ENCODE results near the gene PHKG1. TPM values are rescaled to one million over a fixed set of nuclear protein-coding genes. Genes with fewer than 3 reads are reported as not detected.
A peak's percentile ranks its signal among the peaks of the same experiment; 100 is the strongest.
"Not testable (repeated sequence)": the region's sequence is repeated elsewhere in the genome, so short reads cannot be mapped to it uniquely, and the experiment has no call there.

The PHKG1 gene
- polyA plus RNA-seq = 1 to 10 TPM in 2 of 3 donors, under 1 TPM in 1; 0.47 to 5.1 (median 1.3) TPM

DNA sequence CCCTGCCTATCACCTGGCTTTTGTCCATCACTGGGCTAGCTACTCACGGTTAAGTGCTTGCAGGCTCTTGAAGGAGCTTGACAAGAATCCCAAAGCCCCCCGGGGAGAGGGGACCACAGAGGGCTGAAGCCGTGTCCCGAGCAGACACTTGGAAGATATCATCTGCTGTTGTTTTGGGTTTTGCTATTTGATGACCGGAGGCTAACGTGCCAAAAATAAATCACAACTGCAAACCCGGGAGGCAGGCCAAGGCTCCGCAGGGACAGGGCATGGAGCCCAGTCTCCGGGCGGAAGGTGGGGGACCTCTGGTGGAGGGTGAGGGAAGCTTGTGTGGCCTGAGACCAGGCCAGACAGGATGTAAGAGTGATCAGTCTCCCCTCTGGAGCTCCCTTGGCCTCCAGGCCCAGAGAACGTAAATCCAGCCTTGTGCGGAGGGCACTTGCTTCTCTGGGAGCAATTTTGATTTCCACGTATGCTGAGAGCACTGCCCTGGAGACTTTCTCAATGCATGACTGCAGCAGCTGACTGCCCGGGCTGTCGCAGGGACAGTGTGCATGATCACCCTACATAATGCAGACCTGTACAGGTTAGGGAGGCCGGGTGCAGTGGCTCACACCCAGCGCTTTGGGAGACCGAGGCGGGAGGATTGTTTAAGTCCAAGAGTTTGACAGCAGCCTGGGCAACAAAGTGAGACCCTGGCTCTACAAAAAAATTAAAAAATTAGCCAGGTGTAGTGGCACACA, at the start of gene PHKG1:
Gene PHKG1 (minus strand): TSS at position 164 of the 743 bp plus-strand sequence. CDS start 4,011 bp downstream, outside the sequence.
- WGBS, 3 donors = 31 to 45% (median 38%) methylated on average over 19 of the region's 19 CpGs
- no peak within 1 kb of the TSS for H3K27ac ChIP-seq (ENCODE audit: low read depth, low read length)

DNA sequence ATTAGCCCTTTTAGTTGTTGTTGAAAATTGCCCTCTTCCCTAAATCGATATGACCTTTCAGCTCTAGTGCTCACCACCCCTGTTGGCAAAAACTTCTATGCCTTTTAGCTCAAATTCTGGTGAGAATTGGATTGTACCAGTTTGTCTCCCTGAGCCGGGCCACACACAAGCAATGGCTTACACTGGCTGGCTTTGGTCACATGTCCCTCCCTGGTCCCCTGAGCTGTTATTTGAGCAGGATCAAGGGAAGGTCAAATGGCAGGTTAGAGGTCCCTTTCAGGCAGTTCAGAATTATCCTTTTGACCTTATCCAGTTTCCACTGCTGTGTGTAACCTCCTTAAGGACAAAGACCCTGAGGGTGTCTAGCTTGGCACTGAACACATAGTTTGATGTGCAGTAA, 38.3 kb upstream of the PHKG1 start:
- H3K27ac ChIP-seq (ENCODE audit: low read depth, low read length) = not testable (repeated sequence)
- 58 to 72% (median 60%) methylated on average over 2 of the region's 2 CpGs for WGBS, 3 donors

DNA sequence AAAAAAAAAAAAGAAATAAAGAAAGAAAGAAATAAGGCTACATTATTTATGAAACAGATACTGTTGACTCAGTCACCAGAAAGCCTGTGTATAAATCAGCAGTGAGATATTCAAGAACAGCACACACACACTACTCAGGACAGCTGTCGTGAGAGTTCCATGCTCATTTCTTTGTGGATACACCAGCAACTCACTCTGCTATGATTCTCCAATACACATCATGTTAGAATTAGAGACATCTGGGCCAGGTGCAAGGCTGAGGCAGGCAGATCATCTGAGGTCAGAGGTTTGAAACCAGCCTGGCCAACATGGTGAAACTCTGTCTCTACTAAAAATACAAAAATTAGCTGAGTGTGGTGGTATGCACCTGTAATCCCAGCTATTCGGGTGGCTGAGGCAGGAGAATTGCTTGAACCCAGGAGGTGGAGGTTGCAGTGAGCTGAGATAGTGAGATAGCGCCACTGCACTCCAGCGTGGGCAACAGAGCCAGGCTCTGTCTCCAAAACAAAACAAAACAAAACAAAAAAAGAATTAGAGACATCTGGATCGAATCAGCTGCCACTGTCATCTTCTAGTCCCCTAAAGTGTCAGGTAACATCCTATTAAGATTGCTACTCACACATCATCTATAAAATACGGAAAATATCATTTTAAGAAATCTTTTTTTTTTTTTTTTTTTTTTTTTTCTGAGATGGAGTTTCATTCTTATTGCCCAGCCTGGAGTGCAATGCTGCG, 34.7 kb upstream of the PHKG1 start:
- 72 to 79% (median 74%) methylated on average over 7 of the region's 7 CpGs for WGBS, 3 donors

DNA sequence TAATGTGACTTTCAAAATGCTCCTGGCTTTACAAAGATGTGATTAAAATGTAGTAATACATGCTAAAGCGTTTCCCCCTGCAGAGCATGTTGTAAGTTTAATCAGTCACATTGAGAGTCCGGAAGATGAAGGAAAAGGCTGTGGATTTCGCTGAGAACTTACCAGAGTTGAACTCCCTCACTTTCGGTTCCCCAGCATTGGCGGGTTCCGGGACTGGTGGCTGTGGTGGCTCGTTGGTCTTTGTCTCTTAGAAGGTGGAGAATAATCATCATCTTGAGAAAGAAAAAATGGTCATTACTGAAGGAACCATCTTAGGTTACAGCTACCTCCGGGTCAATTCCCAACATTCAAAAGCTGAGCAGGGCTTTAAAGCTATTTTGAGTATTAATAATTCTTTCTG, 33.1 kb upstream of the PHKG1 start:
- 74 to 83% (median 83%) methylated on average over 8 of the region's 8 CpGs for WGBS, 3 donors
- no peak overlapping the region for H3K27ac ChIP-seq (ENCODE audit: low read depth, low read length)

More for the DNA sequence above, 34.7 kb upstream of the PHKG1 start:
- no peak overlapping the region for H3K27ac ChIP-seq (ENCODE audit: low read depth, low read length)

DNA sequence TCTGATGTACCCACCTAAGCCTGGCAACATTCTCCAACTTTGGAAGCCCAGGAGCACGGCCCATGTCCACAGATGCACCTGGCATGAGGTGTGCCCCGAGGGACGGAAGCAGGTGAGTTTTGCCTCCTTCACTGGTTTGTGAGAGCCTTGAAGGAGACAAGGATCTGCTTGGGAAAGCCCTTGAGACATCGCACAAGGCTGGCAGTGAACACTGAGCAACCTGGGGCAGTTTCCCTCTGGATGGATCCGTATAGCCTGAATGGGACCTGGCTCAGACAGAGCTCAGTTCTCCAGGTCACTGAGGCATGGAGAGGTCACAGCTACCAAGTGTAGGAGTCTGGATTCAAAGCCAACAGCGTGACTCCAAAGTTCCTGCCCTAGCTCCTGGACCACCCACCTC, 32.2 kb upstream of the PHKG1 start:
- WGBS, 3 donors = 64 to 83% (median 69%) methylated on average over 6 of the region's 6 CpGs

DNA sequence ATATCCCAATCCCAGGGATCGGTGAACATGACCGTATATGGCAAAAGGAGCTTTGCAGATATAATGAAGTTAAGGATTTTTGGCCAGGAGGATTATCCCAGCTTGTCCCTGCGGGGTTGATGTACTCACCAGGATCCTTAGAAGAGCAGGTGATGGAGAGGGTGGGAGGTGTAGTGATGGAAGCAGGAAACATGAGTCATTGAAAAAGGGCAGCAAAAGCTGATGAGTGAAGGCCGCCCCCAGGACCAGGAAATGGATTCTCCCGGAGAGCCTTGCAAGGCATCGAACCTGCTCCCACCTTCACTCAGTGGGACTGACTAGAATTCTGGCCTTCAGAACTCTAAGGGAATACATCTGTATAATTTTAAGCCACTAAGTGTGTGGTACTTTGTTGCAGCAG, 28.7 kb upstream of the PHKG1 start:
- WGBS, 3 donors = 73 to 87% (median 78%) methylated on average over 6 of the region's 6 CpGs

More for the DNA sequence above, 32.2 kb upstream of the PHKG1 start:
- no peak overlapping the region for H3K27ac ChIP-seq (ENCODE audit: low read depth, low read length)

DNA sequence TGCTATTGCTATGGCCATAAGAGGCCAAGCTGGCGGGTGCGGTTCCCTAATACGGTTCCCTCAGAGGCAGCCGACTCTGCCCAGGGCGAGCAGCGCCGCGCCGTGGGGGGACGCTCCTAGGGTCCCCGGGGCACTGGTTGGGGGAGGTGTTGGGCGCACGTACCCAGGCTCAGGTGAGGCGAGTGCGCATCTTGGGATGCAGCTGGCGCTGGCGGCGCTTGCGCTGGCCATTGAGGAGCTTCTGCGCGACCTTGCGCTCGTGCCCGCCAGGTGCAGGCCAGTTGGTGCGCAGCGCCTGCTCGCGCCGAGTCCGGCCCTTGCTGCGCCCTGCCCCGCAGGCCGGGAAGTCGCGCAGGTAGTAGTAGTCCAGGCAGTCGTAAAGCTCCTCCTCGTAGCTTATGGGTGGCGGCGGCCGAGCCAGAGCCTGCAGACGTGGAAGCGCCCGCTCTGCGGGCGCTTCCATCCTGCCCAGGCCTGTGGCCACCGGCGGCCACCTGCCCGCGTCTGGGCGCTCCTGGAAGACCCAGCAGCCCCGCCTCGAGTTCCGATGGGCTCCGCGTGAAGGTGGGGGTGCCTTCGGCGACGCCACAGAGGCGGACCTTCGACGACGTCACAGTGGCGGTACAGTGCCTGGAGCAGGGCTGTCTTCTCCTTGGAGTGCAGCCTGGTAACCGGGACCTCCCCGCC, 23.2 kb upstream of the PHKG1 start, which contains the start of gene NUPR2:
Gene NUPR2 (minus strand): TSS at position 566 of the 687 bp plus-strand sequence. CDS start 103 bp downstream, at position 463.
- H3K27ac ChIP-seq (ENCODE audit: low read depth, low read length) = no peak within 1 kb of the TSS
- 7 to 8% (median 7%) methylated on average over 62 to 65 of the region's 65 CpGs for WGBS, 3 donors

More for the DNA sequence above, 28.7 kb upstream of the PHKG1 start:
- H3K27ac ChIP-seq (ENCODE audit: low read depth, low read length) = no peak overlapping the region

DNA sequence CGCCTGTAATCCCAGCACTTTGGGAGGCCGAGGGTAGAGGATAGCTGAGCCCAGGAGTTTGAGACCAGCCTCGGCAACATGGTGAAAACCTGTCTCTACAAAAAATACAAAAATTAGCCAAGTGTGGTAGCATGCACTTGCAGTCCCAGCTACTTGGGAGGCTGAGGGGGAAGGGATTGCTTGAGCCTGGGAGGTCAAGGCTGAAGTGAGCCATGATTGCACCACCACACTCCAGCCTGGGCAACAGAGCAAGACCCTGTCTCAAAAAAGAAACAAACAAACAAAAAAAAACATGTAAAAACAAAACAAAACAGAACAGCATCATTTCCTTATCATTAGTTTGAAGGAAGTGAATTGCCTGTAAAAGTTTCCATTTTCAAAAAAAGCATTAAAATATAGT, 19.5 kb upstream of the PHKG1 start:
- H3K27ac ChIP-seq (ENCODE audit: low read depth, low read length) = not testable (repeated sequence)
- WGBS, 3 donors = 89 to 98% (median 91%) methylated on average over 3 of the region's 3 CpGs

DNA sequence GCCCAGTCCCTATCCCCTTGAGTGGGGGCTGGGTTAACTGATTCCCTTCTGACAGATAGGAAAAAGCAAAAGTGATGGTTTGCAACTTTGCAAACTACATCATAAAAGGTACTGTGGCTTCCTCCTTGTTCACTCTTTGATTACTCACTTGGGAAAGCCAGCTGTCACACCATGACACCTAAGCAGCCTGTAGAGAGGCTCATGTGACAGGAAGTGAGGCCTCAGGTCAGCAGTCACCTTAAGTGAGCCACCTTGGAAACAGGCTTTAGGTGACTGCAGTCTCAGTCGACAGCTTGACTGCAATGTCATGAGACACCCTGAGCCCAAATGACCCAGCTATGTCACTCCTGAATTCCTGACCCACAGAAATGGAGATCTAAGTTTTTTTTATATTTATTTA, 17.9 kb upstream of the PHKG1 start:
- WGBS, 3 donors = 80 to 92% (median 85%) methylated on average over 1 of the region's 1 CpG
- H3K27ac ChIP-seq (ENCODE audit: low read depth, low read length) = no peak overlapping the region

DNA sequence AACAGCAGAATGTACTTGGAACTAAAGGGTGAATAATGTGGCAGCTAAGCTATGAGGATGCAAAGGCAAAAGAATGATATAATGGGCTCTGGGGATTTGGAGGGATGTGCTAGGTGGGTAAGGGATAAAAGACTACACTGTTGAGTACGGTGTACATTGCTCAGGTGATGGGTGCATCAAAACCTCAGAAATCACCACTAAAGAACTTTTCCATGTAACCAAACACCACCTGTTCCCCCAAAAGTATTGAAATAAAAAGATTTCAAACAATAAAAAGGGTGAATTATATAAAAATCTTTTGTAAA, 15.2 kb upstream of the PHKG1 start:
- no peak overlapping the region for H3K27ac ChIP-seq (ENCODE audit: low read depth, low read length)
- WGBS, 3 donors = 73 to 100% (median 83%) methylated on average over 1 of the region's 1 CpG

DNA sequence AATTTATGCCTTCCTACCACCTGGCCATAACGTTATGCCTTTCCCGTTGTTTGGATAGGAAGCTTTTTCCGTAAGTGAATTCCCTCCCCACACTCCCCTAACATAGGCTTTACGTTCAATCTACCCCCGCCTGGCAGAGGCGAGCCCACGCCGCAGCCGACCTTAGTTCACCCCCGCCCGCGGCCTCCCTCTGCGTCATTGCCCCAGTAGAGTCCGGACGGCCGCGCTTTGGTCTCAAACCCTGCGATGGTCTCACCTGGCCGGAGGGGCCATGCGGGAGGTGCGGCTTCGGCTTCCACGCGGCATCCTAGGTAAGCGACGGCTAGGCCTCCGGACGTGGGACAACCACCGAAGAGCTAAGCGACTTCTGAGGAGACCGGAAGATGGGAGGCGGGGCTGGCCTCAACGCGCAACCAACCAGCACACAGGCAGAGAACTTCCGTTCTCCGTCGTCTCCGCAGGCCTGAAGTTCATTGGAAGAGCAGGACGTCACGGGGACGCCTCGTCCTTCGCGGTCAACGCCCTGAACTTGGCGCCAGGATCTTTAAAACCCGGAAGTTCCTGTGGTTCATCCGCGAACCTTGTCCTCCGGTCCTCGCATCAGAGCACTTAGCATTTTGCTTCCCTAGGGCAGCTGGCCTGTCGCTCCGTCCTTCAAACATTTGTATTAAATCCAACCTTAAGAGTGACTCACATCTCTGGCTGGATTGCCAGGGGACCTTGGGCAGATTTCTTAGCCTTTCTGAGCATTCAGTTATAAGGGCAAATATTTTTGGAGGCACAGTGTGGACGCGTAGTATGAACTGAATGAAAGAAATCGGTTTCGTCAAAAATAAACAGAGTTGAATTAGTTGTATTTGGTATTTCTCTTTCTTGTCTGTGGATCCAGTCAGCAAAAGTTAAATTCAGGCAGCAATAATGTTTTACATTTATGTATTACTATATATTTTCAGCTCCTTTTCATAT, 13.6 kb upstream of the PHKG1 start, which contains the start of gene CHCHD2:
Gene CHCHD2 (minus strand): TSS at position 369 of the 966 bp plus-strand sequence. CDS start 63 bp downstream, at position 306.
- H3K27ac ChIP-seq (ENCODE audit: low read depth, low read length) = peak within 1 kb of the TSS; percentile 11
- WGBS, 3 donors = 2 to 3% (median 3%) methylated on average over 57 of the region's 57 CpGs

DNA sequence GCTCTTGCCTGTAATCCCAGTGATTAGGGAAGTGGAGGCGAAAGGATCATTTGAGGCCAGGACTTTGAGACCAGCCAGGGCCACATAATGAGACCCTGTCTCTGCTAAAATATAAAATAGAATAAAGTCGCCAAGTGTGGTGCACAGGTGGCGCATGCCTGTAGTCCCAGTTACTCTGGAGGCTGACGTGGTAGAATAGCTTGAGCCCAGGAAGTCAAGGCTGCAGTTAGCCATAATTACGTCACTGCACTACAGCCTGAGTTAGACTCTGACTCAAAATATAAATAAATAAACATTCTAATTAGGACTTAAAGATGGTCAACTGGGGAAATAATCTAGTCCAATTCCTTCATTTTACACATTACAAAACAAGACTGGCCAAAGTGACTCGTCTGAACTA, 12.8 kb upstream of the PHKG1 start:
- 15 to 22% (median 18%) methylated on average over 6 of the region's 6 CpGs for WGBS, 3 donors
- H3K27ac ChIP-seq (ENCODE audit: low read depth, low read length) = no peak overlapping the region

DNA sequence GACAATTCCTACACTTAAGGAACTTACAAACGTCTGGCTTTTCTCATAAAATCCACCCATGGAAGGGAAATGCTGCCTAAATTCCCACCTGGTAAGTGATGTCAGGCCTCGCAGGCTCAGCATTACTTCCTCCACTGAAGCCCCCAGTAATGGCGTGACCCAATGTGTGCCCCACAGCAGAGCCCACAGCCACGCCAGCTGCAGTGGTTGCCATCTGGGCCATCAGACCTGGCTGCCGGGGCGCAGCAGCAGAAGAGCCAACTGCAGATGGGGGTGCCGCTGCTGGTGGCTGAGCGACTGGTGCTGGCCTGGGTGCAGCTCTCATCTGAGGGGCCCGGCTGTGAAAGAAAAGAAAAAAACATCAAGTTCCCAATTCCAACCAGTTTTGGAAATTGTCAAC, 11.4 kb upstream of the PHKG1 start:
- not testable (repeated sequence) for H3K27ac ChIP-seq (ENCODE audit: low read depth, low read length)
- WGBS, 3 donors = 88 to 91% (median 90%) methylated on average over 9 of the region's 9 CpGs

DNA sequence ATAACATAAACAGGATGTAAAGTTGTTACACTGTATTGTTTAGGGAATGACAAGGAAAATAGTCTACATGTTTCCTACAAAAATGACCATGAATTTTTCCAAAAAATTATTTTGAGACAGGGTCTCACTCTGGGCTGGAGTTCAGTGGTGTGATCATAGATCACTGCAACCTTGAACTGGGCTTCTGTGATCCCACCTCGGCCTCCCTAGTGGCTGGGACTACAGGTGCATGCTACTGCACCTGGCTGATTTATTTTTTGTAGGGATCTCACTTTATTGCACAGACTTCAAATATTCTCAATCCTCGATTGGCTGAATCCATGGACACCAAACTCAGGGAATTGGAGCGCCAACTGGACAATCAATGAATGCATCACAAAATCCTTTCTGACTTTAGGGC, 6.9 kb upstream of the PHKG1 start:
- 84 to 96% (median 90%) methylated on average over 3 of the region's 3 CpGs for WGBS, 3 donors
- H3K27ac ChIP-seq (ENCODE audit: low read depth, low read length) = no peak overlapping the region

DNA sequence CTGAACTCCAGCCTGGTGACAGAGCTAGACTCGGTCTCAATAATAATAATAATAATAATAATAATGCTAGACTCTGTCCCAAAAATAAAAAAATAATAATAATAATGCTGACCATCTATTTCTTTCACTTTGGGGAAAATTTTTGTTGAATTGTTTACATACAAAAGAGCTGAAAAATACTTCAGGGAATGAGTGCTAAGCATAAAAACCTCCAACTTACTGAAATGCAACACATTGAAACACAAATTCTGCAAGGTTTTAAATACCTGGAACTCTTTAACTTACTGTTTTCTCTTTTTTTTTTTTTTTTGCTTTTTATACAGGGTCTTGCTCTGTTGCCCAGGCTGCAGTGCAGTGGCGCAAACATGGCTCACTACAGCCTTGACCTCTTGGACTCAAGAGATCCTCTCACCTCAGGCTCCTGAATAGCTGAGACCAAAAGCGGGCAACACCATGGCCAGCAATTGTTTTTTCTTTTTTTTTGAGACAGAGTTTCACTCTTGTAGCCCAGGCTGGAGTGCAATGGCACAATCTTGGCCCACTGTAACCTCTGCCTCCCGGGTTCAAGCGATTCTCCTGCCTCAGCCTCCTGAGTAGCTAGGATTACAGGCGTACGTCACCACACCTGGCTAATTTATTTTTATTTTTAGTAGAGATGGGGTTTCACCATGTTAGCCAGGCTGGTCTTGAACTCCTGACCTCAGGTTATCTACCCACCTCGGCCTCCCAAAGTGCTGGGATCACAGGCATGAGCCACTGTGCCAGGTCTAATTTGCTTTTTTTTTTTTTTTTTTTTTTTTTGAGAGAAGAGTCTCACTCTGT, 5.6 kb upstream of the PHKG1 start:
- WGBS, 3 donors = 86 to 95% (median 95%) methylated on average over 8 of the region's 8 CpGs
- not testable (repeated sequence) for H3K27ac ChIP-seq (ENCODE audit: low read depth, low read length)

DNA sequence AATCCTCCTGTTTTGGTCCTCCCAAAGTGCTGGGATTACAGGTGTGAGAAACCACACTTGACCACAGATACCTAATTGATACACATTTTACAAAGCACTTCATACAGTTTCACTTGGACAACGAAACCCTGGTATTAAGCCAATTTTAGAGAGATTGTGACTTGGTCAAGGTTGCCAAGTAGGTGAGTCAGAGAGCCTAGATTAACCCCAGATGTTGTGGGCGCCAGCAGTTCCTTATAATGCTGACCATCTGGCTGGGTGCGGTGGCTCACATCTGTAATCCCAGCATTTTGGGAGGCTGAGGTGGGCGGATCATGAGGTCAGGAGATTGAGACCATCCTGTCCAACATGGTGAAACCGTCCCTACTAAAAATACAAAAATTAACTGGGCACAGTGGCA, 4.9 kb upstream of the PHKG1 start:
- no peak overlapping the region for H3K27ac ChIP-seq (ENCODE audit: low read depth, low read length)
- 37 to 57% (median 50%) methylated on average over 5 of the region's 5 CpGs for WGBS, 3 donors

DNA sequence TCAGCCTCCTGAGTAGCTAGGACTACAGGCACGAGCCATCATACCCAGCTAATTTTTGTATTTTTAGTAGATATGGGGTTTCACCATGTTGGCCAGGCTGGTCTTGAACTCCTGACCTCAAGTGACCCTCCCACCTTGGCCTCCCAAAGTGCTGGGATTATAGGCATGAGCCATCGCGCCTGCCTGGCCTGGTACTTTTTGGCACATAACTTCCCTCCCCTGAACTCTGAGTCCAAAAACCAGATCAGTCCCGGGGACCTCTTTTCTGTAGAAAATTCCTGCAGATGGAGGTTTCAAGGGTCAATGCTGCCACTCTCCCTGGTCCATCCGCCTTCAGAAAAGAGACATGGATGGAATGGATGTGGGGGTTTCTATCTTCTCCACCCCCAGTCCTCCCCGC, 364 bp downstream of the PHKG1 start:
- 46 to 53% (median 52%) methylated on average over 6 of the region's 6 CpGs for WGBS, 3 donors
- H3K27ac ChIP-seq (ENCODE audit: low read depth, low read length) = not testable (repeated sequence)

Data from adipose tissue (tissue), 3 donors.